Activated CD4-positive, alpha-beta T cell treated with anti-CD3 and anti-CD28 coated beads, Interleukin-10, Interleukin-2, amounts not matched to agents 100 ng/mL and 50 ng/mL, durations not matched to agents 16 hours and 8 hours (primary cell): ENCODE measurements around the gene SLC25A14.

Experiments used
- DNase-seq: peaks from one replicate; pipeline ENCODE4 v3.0.0-alpha.2; 2020

The SLC25A14 gene

GRCh38 chrX:130385520-130385919, 45.8 kb downstream of the SLC25A14 start, which contains the start of gene GPR119:
Gene GPR119, minus strand, starts transcription at chrX:130385674. Its CDS starts 227 bp downstream, at chrX:130385447.
- no peak for DNase-seq

DNA sequence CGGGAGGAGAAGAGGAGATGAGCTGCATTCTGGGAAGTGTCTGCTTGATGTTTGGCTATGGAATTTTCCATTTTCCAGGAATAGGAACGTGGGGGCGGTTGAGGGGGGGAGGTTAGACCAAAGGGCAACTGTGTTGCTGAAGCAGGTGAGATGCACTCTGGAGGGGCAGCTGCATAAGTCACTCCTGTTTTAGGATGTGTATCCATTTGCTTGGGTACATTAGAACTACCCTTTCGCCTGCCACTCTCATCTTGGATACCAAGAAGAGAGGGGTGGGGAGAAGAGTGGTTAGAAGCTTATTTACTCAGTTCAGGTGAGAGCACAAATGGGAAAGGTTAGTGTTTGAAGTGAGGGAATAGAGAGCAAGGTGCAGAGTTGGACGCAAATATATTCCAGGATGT, 46.7 kb downstream of the SLC25A14 start:
- DNase-seq: no peak

- peak; percentile 23 for DNase-seq
Measured at GRCh38 chrX:130393451-130394074, 53.8 kb downstream of the SLC25A14 start.

- DNase-seq: no peak
Measured at GRCh38 chrX:130395341-130395740, 55.6 kb downstream of the SLC25A14 start.

DNA sequence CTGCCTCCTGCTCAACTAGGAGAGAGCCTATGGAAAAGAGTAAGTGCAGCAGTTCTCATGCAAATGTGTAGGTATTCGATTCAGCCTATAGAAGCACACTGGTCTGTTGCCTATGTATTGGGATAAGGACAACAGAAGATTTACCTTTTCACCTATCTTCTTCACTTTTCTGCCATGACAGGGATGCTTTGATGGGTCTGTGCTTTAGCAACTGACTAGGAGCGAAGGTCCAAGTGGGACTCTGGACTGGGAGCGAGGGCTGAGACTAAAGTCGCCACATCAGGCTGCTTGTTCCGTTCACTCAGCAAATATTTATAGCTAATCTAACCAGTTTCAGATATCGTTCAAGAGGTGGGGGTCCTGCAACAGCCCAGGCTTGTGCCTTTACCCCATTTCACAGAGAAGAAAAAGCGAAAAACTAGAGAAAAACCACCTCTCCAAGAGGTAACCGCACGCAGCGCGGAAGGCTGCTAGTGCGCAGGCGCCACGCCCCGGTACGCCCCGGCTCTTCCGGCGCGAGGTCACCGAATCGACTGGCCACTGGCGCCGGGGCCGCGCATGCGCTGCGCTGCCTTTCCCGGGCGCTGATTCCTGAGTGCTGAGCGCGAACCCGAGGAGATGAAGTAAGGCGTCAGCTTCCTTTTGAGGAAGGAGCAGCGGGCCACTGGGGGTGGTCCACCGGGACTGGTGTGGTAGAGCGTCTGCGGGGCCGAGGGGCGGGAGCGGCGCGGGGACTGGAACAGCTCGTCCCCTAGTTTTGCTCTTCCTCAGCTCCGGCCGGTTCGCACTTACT, 61.9 kb downstream of the SLC25A14 start, which contains the start of gene RBMX2:
TSS of gene RBMX2 (plus strand) at position 573 of the 793 bp plus-strand sequence. CDS start at position 619, 46 bp downstream.
- DNase-seq: peak; percentile 81

DNA sequence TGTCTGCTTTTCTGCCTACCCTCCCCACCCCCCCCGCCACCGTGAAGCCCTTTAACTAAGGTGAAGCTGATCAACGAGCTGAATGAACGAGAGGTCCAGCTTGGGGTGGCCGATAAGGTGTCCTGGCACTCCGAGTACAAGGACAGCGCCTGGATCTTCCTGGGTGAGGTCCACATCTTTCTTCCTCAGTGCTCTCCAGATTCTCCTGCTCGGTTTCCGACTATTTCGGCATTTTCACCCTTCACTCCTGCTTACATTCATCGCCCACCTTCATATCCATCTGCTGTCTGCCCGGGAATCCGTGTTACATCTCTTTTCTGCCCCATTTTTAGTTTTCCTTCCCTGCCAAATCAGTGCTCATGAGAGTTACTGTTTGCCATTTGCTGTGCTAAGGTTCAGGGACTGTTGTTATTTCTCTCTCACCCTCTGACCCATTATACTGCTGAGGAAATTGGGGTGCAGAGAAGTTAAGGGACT, 62.5 kb downstream of the SLC25A14 start:
- DNase-seq: no peak

GRCh38 chrX:130413415-130413814, 73.7 kb downstream of the SLC25A14 start:
- no peak for DNase-seq

DNA sequence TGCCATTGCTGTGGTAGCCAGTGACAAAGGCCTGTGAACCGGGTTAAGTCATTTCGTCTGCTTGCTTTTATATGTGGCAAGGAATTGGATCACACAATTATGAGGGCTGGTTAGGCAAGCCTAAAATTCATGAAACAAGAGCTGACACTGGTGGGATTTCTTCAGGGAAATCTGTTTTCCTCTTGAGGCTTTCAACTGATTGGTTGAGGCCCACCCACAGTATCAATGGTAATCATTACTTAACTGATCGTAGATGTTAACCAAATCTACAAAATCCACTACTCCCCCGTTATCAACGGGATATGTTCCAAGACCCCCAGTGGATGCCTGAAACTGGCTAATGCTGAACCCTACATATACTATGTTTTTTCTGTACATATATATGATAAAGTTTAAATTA, 75.1 kb downstream of the SLC25A14 start:
- no peak for DNase-seq

DNA sequence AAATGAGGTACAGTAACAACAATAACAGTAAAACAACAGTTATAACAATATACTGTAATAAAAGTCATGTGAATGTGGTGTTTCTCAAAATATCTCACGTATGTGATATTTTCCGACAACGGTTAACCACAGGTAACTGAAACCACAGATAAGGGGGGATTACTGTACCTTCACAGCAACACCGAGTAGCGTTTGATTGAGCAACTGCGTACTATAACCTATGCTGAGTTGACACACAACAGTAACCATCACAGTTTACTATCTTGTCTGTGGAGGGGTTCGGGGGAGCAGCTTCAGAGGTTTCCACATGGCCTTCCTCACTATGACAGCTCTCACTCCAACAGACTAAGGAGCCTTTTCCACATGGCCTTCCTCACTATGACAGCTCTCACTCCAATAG, 75.5 kb downstream of the SLC25A14 start:
- peak; percentile 9 for DNase-seq

DNA sequence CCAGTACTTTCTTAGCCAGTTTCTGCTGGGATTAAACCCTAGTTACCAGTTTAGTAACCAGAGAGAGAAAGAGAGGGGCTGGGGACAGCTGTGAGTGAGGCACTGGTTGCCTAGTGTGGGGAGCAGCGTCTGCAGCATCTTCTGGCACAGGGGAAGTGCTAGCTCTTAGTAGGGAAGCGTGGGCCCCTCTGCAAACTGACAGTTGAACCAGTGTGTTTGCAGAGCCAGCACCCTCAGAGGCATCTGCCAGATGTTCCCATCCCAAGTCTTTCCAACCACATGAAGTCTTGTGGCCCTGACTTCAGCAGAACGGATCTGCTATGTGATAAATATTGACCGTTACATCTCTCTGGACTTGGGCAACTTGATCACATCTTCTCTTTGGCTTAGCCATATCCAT, 77.1 kb downstream of the SLC25A14 start:
- DNase-seq: no peak

DNA sequence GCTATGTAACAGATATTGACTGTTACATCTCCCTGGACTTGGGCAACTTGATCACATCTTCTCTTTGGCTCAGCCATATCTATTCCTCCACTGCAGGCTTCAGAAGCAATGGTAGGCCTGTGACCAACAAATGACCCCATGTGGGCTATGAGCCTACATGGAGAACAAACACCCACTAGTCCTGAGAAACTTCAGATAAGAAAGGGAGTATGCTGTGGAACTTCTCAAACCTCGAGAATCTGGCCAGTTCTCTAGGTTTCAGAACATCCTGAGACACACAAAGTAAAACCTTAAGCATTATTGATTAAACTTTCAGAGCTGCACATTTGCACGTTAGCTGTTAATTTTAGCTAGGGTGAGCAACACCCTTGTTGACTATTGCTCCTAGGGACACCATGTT, 78.3 kb downstream of the SLC25A14 start:
- no peak for DNase-seq

GRCh38 chrX:130418740-130419139, 79.0 kb downstream of the SLC25A14 start:
- DNase-seq: no peak

DNA sequence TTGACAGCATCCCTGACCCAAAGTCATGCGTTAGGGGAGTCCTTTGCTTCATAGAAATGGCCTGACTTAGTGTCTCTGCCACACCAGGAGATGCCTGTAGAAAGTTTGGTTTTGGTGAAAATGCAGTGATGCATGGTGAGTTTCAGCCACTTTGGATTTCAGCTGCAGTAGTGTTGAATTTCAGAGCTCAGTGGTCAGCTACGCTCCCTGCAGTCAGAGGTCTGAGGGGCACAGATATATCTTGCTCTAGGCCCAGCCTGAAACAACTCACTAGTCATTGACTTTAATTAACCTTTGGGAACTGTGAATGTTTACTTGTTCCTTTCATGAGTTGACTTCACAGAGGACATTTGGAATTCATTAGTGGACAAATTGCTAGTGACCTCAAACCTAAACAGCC, 79.5 kb downstream of the SLC25A14 start:
- DNase-seq: no peak
